ENCODE results near the gene OSBPL5. TPM values are rescaled to one million over a fixed set of nuclear protein-coding genes. Genes with fewer than 3 reads are reported as not detected.

The OSBPL5 gene
- total and polyA plus RNA-seq, 2 of the 4 experiments (the other 2 are of a cell fraction): 14.9 to 22.3 TPM

GRCh38 chr11:3080104-3080503 is 85.0 kb downstream of the OSBPL5 start:
- Histone ChIP-seq H2BK20ac (ENCODE audit: low read depth, low read length) (no peak overlapping the region), H3K18ac (ENCODE audit: low read depth, low read length) (no peak overlapping the region), H2BK5ac (ENCODE audit: low read depth, low read length, poor library complexity, severe bottlenecking) (no peak overlapping the region), H3K23ac (ENCODE audit: low read depth, low read length) (no peak overlapping the region), H3K9ac (ENCODE audit: low read depth, low read length) (no peak overlapping the region), H3K4me1 (ENCODE audit: control insufficient read depth, insufficient read depth, low read length) (no peaks in the 10 kb centered on the region; the same call in 1 of the 2 replicates), H4K5ac (ENCODE audit: low read depth, low read length) (no peak overlapping the region), H3K36me3 (ENCODE audit: control insufficient read depth, insufficient read depth, low read length) (no peaks in the 10 kb centered on the region), H2AFZ (replicated peaks; ENCODE audit: low read length, poor library complexity) (no peak overlapping the region), H3K9me1 (ENCODE audit: insufficient read depth, low read length) (no peaks in the 10 kb centered on the region), H4K8ac (ENCODE audit: low read depth in 2 of 2, low read length in 2 of 2) (no peak overlapping the region), H3K4me2 (ENCODE audit: low read depth, low read length) (no peak overlapping the region), H2AK5ac (ENCODE audit: low read depth, low read length) (no peak overlapping the region), H4K91ac (ENCODE audit: insufficient read depth, low read depth, low read length) (no peak overlapping the region), H4K20me1 (ENCODE audit: insufficient read depth, low read length) (no peaks in the 10 kb centered on the region), H2BK120ac (ENCODE audit: low read depth, low read length) (no peak overlapping the region), H3K14ac (replicated peaks; ENCODE audit: low read depth, low read length) (no peak overlapping the region), H3K4me3 (ENCODE audit: insufficient read depth, low read depth, low read length) (no peak overlapping the region), H2BK15ac (ENCODE audit: low read depth, low read length) (no peak overlapping the region), H3K56ac (ENCODE audit: extremely low read depth, insufficient read depth, low read length) (no peak overlapping the region), H3K79me1 (ENCODE audit: low read depth in 1 of 2, low read length in 2 of 2) (no peaks in the 10 kb centered on the region), H3K27ac (ENCODE audit: insufficient read depth, low read length) (no peak overlapping the region), H2AK9ac (replicated peaks; ENCODE audit: low read depth, low read length, poor library complexity) (no peak overlapping the region), H3K4ac (ENCODE audit: low read depth, low read length) (no peak overlapping the region), H3K9me3 (ENCODE audit: control insufficient read depth, insufficient read depth, low read length) (no peaks in the 10 kb centered on the region), H3K27me3 (ENCODE audit: control insufficient read depth, insufficient read depth, low read length) (no peaks in the 10 kb centered on the region; the same call in none of the 2 replicates)
- no CpG with 5 or more reads among the region's 1 CpG for WGBS, 2 experiments (ENCODE audit: extremely low coverage in 2 of 2, insufficient read length in 1 of 2)
- ATAC-seq (ENCODE audit: low read depth) (peak; percentile 67), DNase-seq (peak; percentile 33)
- in situ Hi-C loops (cut with MboI; ENCODE audit: low sequenced_read_pairs) (no loop called here), dilution Hi-C loops (cut with HindIII; ENCODE audit: low sequenced_read_pairs, unreplicated experiment) (no loop called here), intact Hi-C loops (cut with micrococcal nuclease) (no loop called here)
- no TSS peak for BruUV-seq (replicated peaks)
- ChIA-PET POLR2A (ENCODE audit: unreplicated experiment) (no interaction called here), CTCF (no interaction called here)
- TF ChIP-seq FOS (IDR thresholded peaks at IDR 0.05; ENCODE audit: low read depth, low read length) (peak; percentile 14; the same call in 1 of the 2 replicates), RCOR1 (IDR thresholded peaks at IDR 0.05; ENCODE audit: insufficient replicate concordance, low read length) (no peak), ELK1 (IDR thresholded peaks at IDR 0.05; ENCODE audit: borderline replicate concordance, low read depth, low read length) (no peak), MAZ (IDR thresholded peaks at IDR 0.05; ENCODE audit: borderline replicate concordance, low read depth, low read length) (no peak), MXI1 (IDR thresholded peaks at IDR 0.05; ENCODE audit: borderline replicate concordance, low read depth, low read length) (no peak), CTCF (conservative IDR thresholded peaks at IDR 0.05; ENCODE audit: low read depth, low read length) (no peak), NFE2L2 (IDR thresholded peaks at IDR 0.05; ENCODE audit: low read depth, low read length) (no peak), SMC3 (IDR thresholded peaks at IDR 0.05; ENCODE audit: low read depth, low read length) (no peak), RFX5 (IDR thresholded peaks at IDR 0.05; ENCODE audit: low read depth, low read length) (no peak), USF2 (IDR thresholded peaks at IDR 0.05; ENCODE audit: low read depth, low read length) (no peak), CEBPB (IDR thresholded peaks at IDR 0.05; ENCODE audit: low read depth, low read length) (peak; percentile 76), RAD21 (IDR thresholded peaks at IDR 0.05; ENCODE audit: low read length) (no peak), POLR2A (IDR thresholded peaks at IDR 0.05; ENCODE audit: low read depth, low read length) (no peak), MAFK (IDR thresholded peaks at IDR 0.05; ENCODE audit: low read depth, low read length) (no peak), CHD1 (IDR thresholded peaks at IDR 0.05; ENCODE audit: low read depth, low read length) (no peak)

All from IMR-90 (cell line).